ENCODE data around the gene CSHL1. TPM values are rescaled to one million over a fixed set of nuclear protein-coding genes. Genes with fewer than 3 reads are reported as not detected.
"Not testable (repeated sequence)": the region's sequence is repeated elsewhere in the genome, so short reads cannot be mapped to it uniquely, and the experiment has no call there.

The CSHL1 gene
- total RNA-seq, 1 donor from 2014 or later = not detected

DNA sequence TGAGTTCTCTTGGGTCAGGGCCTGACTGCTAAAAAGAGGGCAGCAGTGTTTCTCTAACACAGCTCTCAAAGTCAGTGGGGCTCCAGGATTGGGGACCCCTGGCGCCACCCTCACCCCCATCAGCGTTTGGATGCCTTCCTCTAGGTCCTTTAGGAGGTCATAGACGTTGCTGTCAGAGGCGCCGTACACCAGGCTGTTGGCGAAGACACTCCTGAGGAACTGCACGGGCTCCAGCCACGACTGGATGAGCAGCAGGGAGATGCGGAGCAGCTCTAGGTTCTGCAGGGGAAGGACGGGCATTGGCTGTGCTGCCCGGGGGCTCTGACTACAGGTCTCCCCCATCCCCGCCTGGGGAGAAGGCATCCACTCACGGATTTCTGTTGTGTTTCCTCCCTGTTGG, 6.6 kb upstream of the CSHL1 start:
- no peak overlapping the region for H3K27ac Mint-ChIP-seq (ENCODE audit: unreplicated experiment)
- DNase-seq (ENCODE audit: low read depth) = no peak
- no peak for FAIRE-seq
- Histone ChIP-seq H3K4me1 (ENCODE audit: insufficient read depth, low read length) (no peaks in the 10 kb centered on the region), H3K27ac (ENCODE audit: low read depth, low read length) (no peak overlapping the region), H3K9me3 (ENCODE audit: insufficient read depth, low read depth, low read length) (no peaks in the 10 kb centered on the region), H4K20me1 (ENCODE audit: insufficient read depth, low read length) (no peaks in the 10 kb centered on the region), H3K9ac (ENCODE audit: low read length) (no peak overlapping the region), H2AFZ (ENCODE audit: low read depth, low read length) (no peak overlapping the region), H3K36me3 (ENCODE audit: insufficient read depth, low read length) (no peaks in the 10 kb centered on the region), H3K79me2 (ENCODE audit: insufficient read depth, low read length) (no peaks in the 10 kb centered on the region), H3K27me3 (ENCODE audit: insufficient read depth, low read length) (peaks cover 9% of the 10 kb centered on the region), H3K4me3 (ENCODE audit: insufficient read depth, low read depth, low read length) (no peak overlapping the region), H3K4me2 (ENCODE audit: low read length) (no peak overlapping the region)
- peaks cover 46% of the 10 kb centered on the region for H3K27me3 Mint-ChIP-seq (ENCODE audit: low read depth, unreplicated experiment)
- no peaks in the 10 kb centered on the region for H3K36me3 Mint-ChIP-seq (ENCODE audit: low read depth, unreplicated experiment)
- no peak overlapping the region for H3K4me3 Mint-ChIP-seq (ENCODE audit: unreplicated experiment)
- no peaks in the 10 kb centered on the region for H3K9me3 Mint-ChIP-seq (ENCODE audit: unreplicated experiment)
- TF ChIP-seq, protein P1, sequence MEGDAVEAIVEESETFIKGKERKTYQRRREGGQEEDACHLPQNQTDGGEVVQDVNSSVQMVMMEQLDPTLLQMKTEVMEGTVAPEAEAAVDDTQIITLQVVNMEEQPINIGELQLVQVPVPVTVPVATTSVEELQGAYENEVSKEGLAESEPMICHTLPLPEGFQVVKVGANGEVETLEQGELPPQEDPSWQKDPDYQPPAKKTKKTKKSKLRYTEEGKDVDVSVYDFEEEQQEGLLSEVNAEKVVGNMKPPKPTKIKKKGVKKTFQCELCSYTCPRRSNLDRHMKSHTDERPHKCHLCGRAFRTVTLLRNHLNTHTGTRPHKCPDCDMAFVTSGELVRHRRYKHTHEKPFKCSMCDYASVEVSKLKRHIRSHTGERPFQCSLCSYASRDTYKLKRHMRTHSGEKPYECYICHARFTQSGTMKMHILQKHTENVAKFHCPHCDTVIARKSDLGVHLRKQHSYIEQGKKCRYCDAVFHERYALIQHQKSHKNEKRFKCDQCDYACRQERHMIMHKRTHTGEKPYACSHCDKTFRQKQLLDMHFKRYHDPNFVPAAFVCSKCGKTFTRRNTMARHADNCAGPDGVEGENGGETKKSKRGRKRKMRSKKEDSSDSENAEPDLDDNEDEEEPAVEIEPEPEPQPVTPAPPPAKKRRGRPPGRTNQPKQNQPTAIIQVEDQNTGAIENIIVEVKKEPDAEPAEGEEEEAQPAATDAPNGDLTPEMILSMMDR (IDR thresholded peaks at IDR 0.05; ENCODE audit: insufficient read depth, low read depth, low read length) = no peak
- no peak for TF ChIP-seq EZH2 (IDR thresholded peaks at IDR 0.05; ENCODE audit: insufficient read depth, low read length)
- H3K4me1 Mint-ChIP-seq (ENCODE audit: low read depth, unreplicated experiment) = no peaks in the 10 kb centered on the region

DNA sequence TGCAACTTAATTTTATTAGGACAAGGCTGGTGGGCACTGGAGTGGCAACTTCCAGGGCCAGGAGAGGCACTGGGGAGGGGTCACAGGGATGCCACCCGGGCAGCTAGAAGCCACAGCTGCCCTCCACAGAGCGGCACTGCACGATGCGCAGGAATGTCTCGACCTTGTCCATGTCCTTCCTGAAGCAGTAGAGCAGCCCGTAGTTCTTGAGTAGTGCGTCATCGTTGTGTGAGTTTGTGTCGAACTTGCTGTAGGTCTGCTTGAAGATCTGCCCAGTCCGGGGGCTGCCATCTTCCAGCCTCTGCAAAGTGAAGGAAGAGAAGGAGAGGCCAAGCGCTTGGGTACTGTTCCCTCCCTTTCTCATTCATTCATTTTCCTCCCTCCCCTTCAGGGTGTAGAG, 6.1 kb upstream of the CSHL1 start:
- FAIRE-seq; H3K27ac Mint-ChIP-seq (ENCODE audit: unreplicated experiment): not testable (repeated sequence)

GRCh38 chr17:63916566-63917185, 5.6 kb upstream of the CSHL1 start:
- Histone ChIP-seq H2AFZ (ENCODE audit: low read depth, low read length) (no peak overlapping the region), H4K20me1 (ENCODE audit: insufficient read depth, low read length) (no peaks in the 10 kb centered on the region), H3K9me3 (ENCODE audit: insufficient read depth, low read depth, low read length) (no peaks in the 10 kb centered on the region), H3K4me2 (ENCODE audit: low read length) (no peak overlapping the region), H3K36me3 (ENCODE audit: insufficient read depth, low read length) (no peaks in the 10 kb centered on the region), H3K4me1 (ENCODE audit: insufficient read depth, low read length) (no peaks in the 10 kb centered on the region), H3K27me3 (ENCODE audit: insufficient read depth, low read length) (peaks cover 9% of the 10 kb centered on the region), H3K27ac (ENCODE audit: low read depth, low read length) (no peak overlapping the region), H3K4me3 (ENCODE audit: insufficient read depth, low read depth, low read length) (no peak overlapping the region), H3K9ac (ENCODE audit: low read length) (no peak overlapping the region), H3K79me2 (ENCODE audit: insufficient read depth, low read length) (no peaks in the 10 kb centered on the region)
- no peak overlapping the region for H3K27ac Mint-ChIP-seq (ENCODE audit: unreplicated experiment)
- no peak overlapping the region for H3K4me3 Mint-ChIP-seq (ENCODE audit: unreplicated experiment)
- DNase-seq (ENCODE audit: low read depth) = no peak
- TF ChIP-seq EZH2 (IDR thresholded peaks at IDR 0.05; ENCODE audit: insufficient read depth, low read length) = no peak
- TF ChIP-seq, protein P1 (IDR thresholded peaks at IDR 0.05; ENCODE audit: insufficient read depth, low read depth, low read length) = no peak
- H3K4me1 Mint-ChIP-seq (ENCODE audit: low read depth, unreplicated experiment) = no peaks in the 10 kb centered on the region
- peaks cover 40% of the 10 kb centered on the region for H3K27me3 Mint-ChIP-seq (ENCODE audit: low read depth, unreplicated experiment)
- FAIRE-seq = no peak
- no peaks in the 10 kb centered on the region for H3K36me3 Mint-ChIP-seq (ENCODE audit: low read depth, unreplicated experiment)
- H3K9me3 Mint-ChIP-seq (ENCODE audit: unreplicated experiment) = no peaks in the 10 kb centered on the region

More for the DNA sequence above, 6.1 kb upstream of the CSHL1 start:
- H3K9ac ChIP-seq (ENCODE audit: low read length); H3K4me3 Mint-ChIP-seq (ENCODE audit: unreplicated experiment); H3K79me2 ChIP-seq (ENCODE audit: insufficient read depth, low read length); H3K9me3 Mint-ChIP-seq (ENCODE audit: unreplicated experiment); H3K4me1 Mint-ChIP-seq (ENCODE audit: low read depth, unreplicated experiment); H3K4me2 ChIP-seq (ENCODE audit: low read length); H3K4me3 ChIP-seq (ENCODE audit: insufficient read depth, low read depth, low read length); H3K27me3 ChIP-seq (ENCODE audit: insufficient read depth, low read length); H2AFZ ChIP-seq (ENCODE audit: low read depth, low read length); H3K4me1 ChIP-seq (ENCODE audit: insufficient read depth, low read length); H3K27ac ChIP-seq (ENCODE audit: low read depth, low read length); H3K36me3 ChIP-seq (ENCODE audit: insufficient read depth, low read length); H4K20me1 ChIP-seq (ENCODE audit: insufficient read depth, low read length); H3K36me3 Mint-ChIP-seq (ENCODE audit: low read depth, unreplicated experiment); DNase-seq (ENCODE audit: low read depth); H3K9me3 ChIP-seq (ENCODE audit: insufficient read depth, low read depth, low read length): not testable (repeated sequence)
- peaks cover 43% of the 10 kb centered on the region for H3K27me3 Mint-ChIP-seq (ENCODE audit: low read depth, unreplicated experiment)

GRCh38 chr17:63915753-63916152, 4.7 kb upstream of the CSHL1 start:
- DNase-seq (ENCODE audit: low read depth); H4K20me1 ChIP-seq (ENCODE audit: insufficient read depth, low read length); H3K4me1 ChIP-seq (ENCODE audit: insufficient read depth, low read length); H3K9me3 ChIP-seq (ENCODE audit: insufficient read depth, low read depth, low read length); H3K79me2 ChIP-seq (ENCODE audit: insufficient read depth, low read length); H3K9me3 Mint-ChIP-seq (ENCODE audit: unreplicated experiment); FAIRE-seq; H3K27ac ChIP-seq (ENCODE audit: low read depth, low read length); H3K4me3 ChIP-seq (ENCODE audit: insufficient read depth, low read depth, low read length); H3K4me3 Mint-ChIP-seq (ENCODE audit: unreplicated experiment); H3K9ac ChIP-seq (ENCODE audit: low read length); H3K4me2 ChIP-seq (ENCODE audit: low read length); H2AFZ ChIP-seq (ENCODE audit: low read depth, low read length); H3K36me3 ChIP-seq (ENCODE audit: insufficient read depth, low read length); H3K27me3 ChIP-seq (ENCODE audit: insufficient read depth, low read length); H3K4me1 Mint-ChIP-seq (ENCODE audit: low read depth, unreplicated experiment); H3K27ac Mint-ChIP-seq (ENCODE audit: unreplicated experiment); H3K36me3 Mint-ChIP-seq (ENCODE audit: low read depth, unreplicated experiment): not testable (repeated sequence)
- H3K27me3 Mint-ChIP-seq (ENCODE audit: low read depth, unreplicated experiment) = peaks cover 45% of the 10 kb centered on the region
